Fibroblast of skin of back (primary cell): ENCODE measurements around the gene ZNF48.

Experiments
- DNase-seq: peaks from one replicate; pipeline ENCODE4 v3.0.0-alpha.2; 2013

Gene ZNF48

GRCh38 chr16:30444231-30445148 lies 49.3 kb downstream of the ZNF48 start:
- DNase-seq, result no peak

- no peak for DNase-seq
Observed at GRCh38 chr16:30445149-30445407, 49.9 kb downstream of the ZNF48 start.

- DNase-seq, result peak; percentile 98
Observed at GRCh38 chr16:30445408-30446202, 50.4 kb downstream of the ZNF48 start, which contains the start of gene SEPHS2. Gene SEPHS2 (minus strand): TSS chr16:30445874. CDS start chr16:30445727, 147 bp downstream.

- no peak for DNase-seq
Observed at GRCh38 chr16:30446203-30446595, 51.0 kb downstream of the ZNF48 start.

GRCh38 chr16:30447512-30448226 lies 52.4 kb downstream of the ZNF48 start:
- no peak for DNase-seq

GRCh38 chr16:30449116-30449435 lies 53.9 kb downstream of the ZNF48 start:
- DNase-seq, result no peak
